WTC11 (cell line): ENCODE measurements around the gene ABTB2. TPM values are rescaled to one million over a fixed set of nuclear protein-coding genes. Genes with fewer than 3 reads are reported as not detected.

ENCODE experiments used
- ATAC-seq: fragments of 200-7000 bp; cut with Tn5 transposase; 2 replicates; pipeline ENCODE4 v1.10.0; 2021; ENCODE audit warnings: mild to moderate bottlenecking, moderate library complexity
- CTCF ChIA-PET: fragments of 300-600 bp; sonication (Branson Sonifier 250); formaldehyde crosslinking; loops from one replicate; lab custom pipeline; 2021; ENCODE audit warnings: antibody characterized with exemption; lab: Charles Lee
- POLR2A ChIA-PET: fragments of 350-600 bp; sonication (Branson Sonifier 250); formaldehyde crosslinking; loops from one replicate; lab custom pipeline; 2021; ENCODE audit warnings: antibody characterized with exemption; lab: Charles Lee
- DNase-seq: peaks from one replicate; pipeline ENCODE4 v3.0.0; 2021; ENCODE audit warnings: low spot score
- H3K27ac Mint-ChIP-seq: 2 replicates; pipeline ENCODE4 v1.8.0; 2021; ENCODE audit warnings: mixed read lengths
- H3K27me3 Mint-ChIP-seq: 2 replicates; pipeline ENCODE4 v1.8.0; 2021; ENCODE audit warnings: low read depth, mild to moderate bottlenecking, moderate library complexity, mixed read lengths
- H3K36me3 Mint-ChIP-seq: 2 replicates; pipeline ENCODE4 v1.8.0; 2021; ENCODE audit warnings: mixed read lengths
- H3K4me1 Mint-ChIP-seq: 2 replicates; pipeline ENCODE4 v1.8.0; 2022; ENCODE audit warnings: mixed read lengths
- H3K4me3 Mint-ChIP-seq: 2 replicates; pipeline ENCODE4 v1.8.0; 2021; ENCODE audit warnings: mild to moderate bottlenecking, moderate library complexity, mixed read lengths
- H3K9me3 Mint-ChIP-seq: 2 replicates; pipeline ENCODE4 v1.8.0; 2021; ENCODE audit warnings: mixed read lengths
- ATF1 ChIP-seq: sonication (generic); formaldehyde crosslinking; IDR thresholded peaks from 2 replicates; pipeline ENCODE4 v1.8.1; 2023; ENCODE audit warnings: mild to moderate bottlenecking, moderate library complexity, missing genetic modification reagents
- FOXJ3 ChIP-seq: sonication (generic); formaldehyde crosslinking; IDR thresholded peaks from 2 replicates; pipeline ENCODE4 v1.9.0; 2021; ENCODE audit warnings: missing genetic modification reagents, mild to moderate bottlenecking, borderline replicate concordance
- GRHL2 ChIP-seq: fragments of 250-450 bp; sonication (Bioruptor Pico); IDR thresholded peaks from 2 replicates; pipeline ENCODE4 v1.8.0; 2022; ENCODE audit warnings: mild to moderate bottlenecking, moderate library complexity; ENCODE audit not compliant: insufficient replicate concordance, severe bottlenecking
- JUN ChIP-seq: sonication (generic); formaldehyde crosslinking; IDR thresholded peaks from 2 replicates; pipeline ENCODE4 v1.8.0; 2023; ENCODE audit warnings: mild to moderate bottlenecking, missing genetic modification reagents
- KAT7 ChIP-seq: sonication (generic); formaldehyde crosslinking; IDR thresholded peaks from 2 replicates; pipeline ENCODE4 v1.8.1; 2023; ENCODE audit warnings: missing genetic modification reagents, mild to moderate bottlenecking, borderline replicate concordance
- NR1H2 ChIP-seq: sonication (generic); formaldehyde crosslinking; IDR thresholded peaks from 2 replicates; pipeline ENCODE4 v1.9.0; 2021; ENCODE audit warnings: mild to moderate bottlenecking, moderate library complexity, missing genetic modification reagents
- ZNF138 ChIP-seq: sonication (generic); formaldehyde crosslinking; conservative IDR thresholded peaks from 2 replicates; pipeline ENCODE4 v1.8.1; 2022; ENCODE audit warnings: mild to moderate bottlenecking, moderate library complexity, missing genetic modification reagents
- ZNF396 ChIP-seq: fragments of 250-450 bp; sonication (Bioruptor Pico); IDR thresholded peaks from 2 replicates; pipeline ENCODE4 v1.8.0; 2021; ENCODE audit warnings: mild to moderate bottlenecking, moderate library complexity, borderline replicate concordance
- ZNF671 ChIP-seq: fragments of 250-450 bp; sonication (Bioruptor Pico); IDR thresholded peaks from 2 replicates; pipeline ENCODE4 v1.8.0; 2021; ENCODE audit warnings: mild to moderate bottlenecking
- total RNA-seq: library from RNA; stranded (reverse); gene quantifications from 3 replicates; pipeline ENCODE4 v1.2.3, GENCODE V29; 2021
- TF ChIP-seq, protein P1 (sequence below): sonication (generic); formaldehyde crosslinking; IDR thresholded peaks from 2 replicates; pipeline ENCODE4 v1.8.0; 2023; ENCODE audit warnings: missing genetic modification reagents
- TF ChIP-seq, protein P2 (sequence below): sonication (generic); formaldehyde crosslinking; IDR thresholded peaks from 2 replicates; pipeline ENCODE4 v1.8.1; 2022; ENCODE audit warnings: mild to moderate bottlenecking, missing genetic modification reagents, moderate library complexity, borderline replicate concordance
- TF ChIP-seq, protein P3 (sequence below): sonication (generic); formaldehyde crosslinking; IDR thresholded peaks from 2 replicates; pipeline ENCODE4 v1.8.0; 2022; ENCODE audit warnings: mild to moderate bottlenecking, missing genetic modification reagents
- TF ChIP-seq, protein P4 (sequence below): sonication (generic); formaldehyde crosslinking; IDR thresholded peaks from 2 replicates; pipeline ENCODE4 v1.8.0; 2023; ENCODE audit warnings: mild to moderate bottlenecking, missing genetic modification reagents
- TF ChIP-seq, protein P5 (sequence below): fragments of 250-450 bp; sonication (Bioruptor Pico); IDR thresholded peaks from 2 replicates; pipeline ENCODE4 v1.9.0; 2021; ENCODE audit warnings: mild to moderate bottlenecking
- TF ChIP-seq, protein P6 (sequence below): sonication (generic); formaldehyde crosslinking; IDR thresholded peaks from 2 replicates; pipeline ENCODE4 v1.8.0; 2022; ENCODE audit warnings: mild to moderate bottlenecking, missing genetic modification reagents
- TF ChIP-seq, protein P7 (sequence below): sonication (generic); formaldehyde crosslinking; IDR thresholded peaks from 2 replicates; pipeline ENCODE4 v1.8.1; 2023; ENCODE audit warnings: mild to moderate bottlenecking, missing genetic modification reagents, moderate library complexity
- TF ChIP-seq, protein P8 (sequence below): fragments of 250-450 bp; sonication (Bioruptor Pico); conservative IDR thresholded peaks from 2 replicates; pipeline ENCODE4 v1.9.0; 2021; ENCODE audit warnings: mild to moderate bottlenecking
- TF ChIP-seq, protein P9 (sequence below): sonication (generic); formaldehyde crosslinking; IDR thresholded peaks from 2 replicates; pipeline ENCODE4 v1.8.1; 2022; ENCODE audit warnings: missing genetic modification reagents, borderline replicate concordance
- TF ChIP-seq, protein P10 (sequence below): fragments of 250-450 bp; sonication (Bioruptor Pico); IDR thresholded peaks from 2 replicates; pipeline ENCODE4 v1.9.0; 2021; ENCODE audit warnings: mild to moderate bottlenecking
- TF ChIP-seq, protein P11 (sequence below): sonication (generic); formaldehyde crosslinking; IDR thresholded peaks from 2 replicates; pipeline ENCODE4 v1.8.0; 2022; ENCODE audit warnings: mild to moderate bottlenecking, missing genetic modification reagents

ABTB2 gene
- total RNA-seq, 1 experiment from 2014 or later: 12.8 TPM

DNA sequence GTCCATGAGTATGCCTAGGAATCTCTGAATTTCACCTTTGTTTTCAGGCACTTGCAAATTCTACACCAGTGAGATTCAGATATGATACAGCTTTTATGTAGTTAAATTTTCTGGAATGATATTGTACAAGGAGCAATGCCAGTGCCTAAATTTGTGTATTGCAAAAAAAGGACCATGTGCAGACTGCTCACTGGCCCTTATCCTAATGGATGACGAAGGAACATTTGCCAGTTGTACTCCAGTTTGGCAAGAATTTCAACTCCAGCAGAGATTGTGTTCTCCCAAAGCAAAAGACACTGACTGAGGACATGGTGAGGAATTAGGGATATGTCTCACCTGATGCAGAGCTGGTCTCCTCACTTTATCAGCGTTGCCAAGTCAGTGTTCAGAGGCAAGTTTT, 243.8 kb downstream of the ABTB2 start:
- Mint-ChIP-seq H3K27ac (no peak overlapping the region), H3K9me3 (no peaks in the 10 kb centered on the region), H3K4me3 (no peak overlapping the region), H3K4me1 (no peaks in the 10 kb centered on the region), H3K36me3 (peaks cover 80% of the 10 kb centered on the region), H3K27me3 (no peaks in the 10 kb centered on the region)
- TF ChIP-seq, protein P1, sequence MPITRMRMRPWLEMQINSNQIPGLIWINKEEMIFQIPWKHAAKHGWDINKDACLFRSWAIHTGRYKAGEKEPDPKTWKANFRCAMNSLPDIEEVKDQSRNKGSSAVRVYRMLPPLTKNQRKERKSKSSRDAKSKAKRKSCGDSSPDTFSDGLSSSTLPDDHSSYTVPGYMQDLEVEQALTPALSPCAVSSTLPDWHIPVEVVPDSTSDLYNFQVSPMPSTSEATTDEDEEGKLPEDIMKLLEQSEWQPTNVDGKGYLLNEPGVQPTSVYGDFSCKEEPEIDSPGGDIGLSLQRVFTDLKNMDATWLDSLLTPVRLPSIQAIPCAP (CRISPR knock-in tag): no peak
- TF ChIP-seq, protein P2, sequence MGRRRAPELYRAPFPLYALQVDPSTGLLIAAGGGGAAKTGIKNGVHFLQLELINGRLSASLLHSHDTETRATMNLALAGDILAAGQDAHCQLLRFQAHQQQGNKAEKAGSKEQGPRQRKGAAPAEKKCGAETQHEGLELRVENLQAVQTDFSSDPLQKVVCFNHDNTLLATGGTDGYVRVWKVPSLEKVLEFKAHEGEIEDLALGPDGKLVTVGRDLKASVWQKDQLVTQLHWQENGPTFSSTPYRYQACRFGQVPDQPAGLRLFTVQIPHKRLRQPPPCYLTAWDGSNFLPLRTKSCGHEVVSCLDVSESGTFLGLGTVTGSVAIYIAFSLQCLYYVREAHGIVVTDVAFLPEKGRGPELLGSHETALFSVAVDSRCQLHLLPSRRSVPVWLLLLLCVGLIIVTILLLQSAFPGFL (CRISPR knock-in tag): no peak
- TF ChIP-seq, protein P3, sequence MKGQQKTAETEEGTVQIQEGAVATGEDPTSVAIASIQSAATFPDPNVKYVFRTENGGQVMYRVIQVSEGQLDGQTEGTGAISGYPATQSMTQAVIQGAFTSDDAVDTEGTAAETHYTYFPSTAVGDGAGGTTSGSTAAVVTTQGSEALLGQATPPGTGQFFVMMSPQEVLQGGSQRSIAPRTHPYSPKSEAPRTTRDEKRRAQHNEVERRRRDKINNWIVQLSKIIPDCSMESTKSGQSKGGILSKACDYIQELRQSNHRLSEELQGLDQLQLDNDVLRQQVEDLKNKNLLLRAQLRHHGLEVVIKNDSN (CRISPR knock-in tag): no peak
- TF ChIP-seq, protein P4, sequence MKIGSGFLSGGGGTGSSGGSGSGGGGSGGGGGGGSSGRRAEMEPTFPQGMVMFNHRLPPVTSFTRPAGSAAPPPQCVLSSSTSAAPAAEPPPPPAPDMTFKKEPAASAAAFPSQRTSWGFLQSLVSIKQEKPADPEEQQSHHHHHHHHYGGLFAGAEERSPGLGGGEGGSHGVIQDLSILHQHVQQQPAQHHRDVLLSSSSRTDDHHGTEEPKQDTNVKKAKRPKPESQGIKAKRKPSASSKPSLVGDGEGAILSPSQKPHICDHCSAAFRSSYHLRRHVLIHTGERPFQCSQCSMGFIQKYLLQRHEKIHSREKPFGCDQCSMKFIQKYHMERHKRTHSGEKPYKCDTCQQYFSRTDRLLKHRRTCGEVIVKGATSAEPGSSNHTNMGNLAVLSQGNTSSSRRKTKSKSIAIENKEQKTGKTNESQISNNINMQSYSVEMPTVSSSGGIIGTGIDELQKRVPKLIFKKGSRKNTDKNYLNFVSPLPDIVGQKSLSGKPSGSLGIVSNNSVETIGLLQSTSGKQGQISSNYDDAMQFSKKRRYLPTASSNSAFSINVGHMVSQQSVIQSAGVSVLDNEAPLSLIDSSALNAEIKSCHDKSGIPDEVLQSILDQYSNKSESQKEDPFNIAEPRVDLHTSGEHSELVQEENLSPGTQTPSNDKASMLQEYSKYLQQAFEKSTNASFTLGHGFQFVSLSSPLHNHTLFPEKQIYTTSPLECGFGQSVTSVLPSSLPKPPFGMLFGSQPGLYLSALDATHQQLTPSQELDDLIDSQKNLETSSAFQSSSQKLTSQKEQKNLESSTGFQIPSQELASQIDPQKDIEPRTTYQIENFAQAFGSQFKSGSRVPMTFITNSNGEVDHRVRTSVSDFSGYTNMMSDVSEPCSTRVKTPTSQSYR (CRISPR knock-in tag): no peak
- TF ChIP-seq ATF1 (no peak), GRHL2 (CRISPR knock-in tag) (no peak), NR1H2 (CRISPR knock-in tag) (no peak), FOXJ3 (no peak), KAT7 (CRISPR knock-in tag) (no peak), ZNF396 (CRISPR knock-in tag) (no peak), JUN (CRISPR knock-in tag) (no peak), ZNF138 (CRISPR knock-in tag) (no peak), ZNF671 (CRISPR knock-in tag) (no peak)
- TF ChIP-seq, protein P5, sequence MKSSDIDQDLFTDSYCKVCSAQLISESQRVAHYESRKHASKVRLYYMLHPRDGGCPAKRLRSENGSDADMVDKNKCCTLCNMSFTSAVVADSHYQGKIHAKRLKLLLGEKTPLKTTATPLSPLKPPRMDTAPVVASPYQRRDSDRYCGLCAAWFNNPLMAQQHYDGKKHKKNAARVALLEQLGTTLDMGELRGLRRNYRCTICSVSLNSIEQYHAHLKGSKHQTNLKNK: no peak
- TF ChIP-seq, protein P6, sequence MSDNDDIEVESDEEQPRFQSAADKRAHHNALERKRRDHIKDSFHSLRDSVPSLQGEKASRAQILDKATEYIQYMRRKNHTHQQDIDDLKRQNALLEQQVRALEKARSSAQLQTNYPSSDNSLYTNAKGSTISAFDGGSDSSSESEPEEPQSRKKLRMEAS (CRISPR knock-in tag): no peak
- TF ChIP-seq, protein P7, sequence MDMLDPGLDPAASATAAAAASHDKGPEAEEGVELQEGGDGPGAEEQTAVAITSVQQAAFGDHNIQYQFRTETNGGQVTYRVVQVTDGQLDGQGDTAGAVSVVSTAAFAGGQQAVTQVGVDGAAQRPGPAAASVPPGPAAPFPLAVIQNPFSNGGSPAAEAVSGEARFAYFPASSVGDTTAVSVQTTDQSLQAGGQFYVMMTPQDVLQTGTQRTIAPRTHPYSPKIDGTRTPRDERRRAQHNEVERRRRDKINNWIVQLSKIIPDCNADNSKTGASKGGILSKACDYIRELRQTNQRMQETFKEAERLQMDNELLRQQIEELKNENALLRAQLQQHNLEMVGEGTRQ (CRISPR knock-in tag): no peak
- TF ChIP-seq, protein P8, sequence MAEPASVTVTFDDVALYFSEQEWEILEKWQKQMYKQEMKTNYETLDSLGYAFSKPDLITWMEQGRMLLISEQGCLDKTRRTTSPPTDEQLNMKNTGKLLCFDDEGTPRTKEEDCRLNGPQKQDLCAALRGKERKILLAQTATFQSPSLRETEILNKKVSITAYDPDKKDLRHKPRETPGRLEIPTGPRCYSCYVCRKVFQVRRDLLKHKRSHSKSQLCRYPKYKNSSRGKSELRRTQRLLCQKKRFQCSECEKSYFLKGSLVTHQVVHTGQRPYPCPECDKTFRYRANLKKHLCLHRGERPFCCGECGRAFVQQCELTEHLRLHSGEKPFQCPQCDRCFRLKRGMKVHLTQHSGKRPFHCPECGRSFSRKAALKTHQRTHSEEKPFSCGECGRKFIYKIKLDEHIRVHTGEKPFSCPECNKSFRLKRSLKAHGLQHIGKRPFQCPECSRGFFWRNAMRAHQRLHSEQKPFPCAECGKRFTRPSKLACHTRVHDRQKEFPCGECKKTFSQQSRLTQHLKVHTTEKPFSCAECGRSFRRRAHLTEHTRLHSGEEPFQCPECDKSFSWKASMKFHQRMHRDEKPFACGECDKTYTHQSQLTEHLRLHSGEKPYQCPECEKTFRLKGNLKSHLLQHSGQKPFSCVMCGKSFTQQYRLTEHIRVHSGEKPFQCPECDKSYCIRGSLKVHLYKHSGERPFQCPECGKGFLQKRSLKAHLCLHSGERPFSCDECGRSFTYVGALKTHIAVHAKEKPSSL (CRISPR knock-in tag): no peak
- TF ChIP-seq, protein P9, sequence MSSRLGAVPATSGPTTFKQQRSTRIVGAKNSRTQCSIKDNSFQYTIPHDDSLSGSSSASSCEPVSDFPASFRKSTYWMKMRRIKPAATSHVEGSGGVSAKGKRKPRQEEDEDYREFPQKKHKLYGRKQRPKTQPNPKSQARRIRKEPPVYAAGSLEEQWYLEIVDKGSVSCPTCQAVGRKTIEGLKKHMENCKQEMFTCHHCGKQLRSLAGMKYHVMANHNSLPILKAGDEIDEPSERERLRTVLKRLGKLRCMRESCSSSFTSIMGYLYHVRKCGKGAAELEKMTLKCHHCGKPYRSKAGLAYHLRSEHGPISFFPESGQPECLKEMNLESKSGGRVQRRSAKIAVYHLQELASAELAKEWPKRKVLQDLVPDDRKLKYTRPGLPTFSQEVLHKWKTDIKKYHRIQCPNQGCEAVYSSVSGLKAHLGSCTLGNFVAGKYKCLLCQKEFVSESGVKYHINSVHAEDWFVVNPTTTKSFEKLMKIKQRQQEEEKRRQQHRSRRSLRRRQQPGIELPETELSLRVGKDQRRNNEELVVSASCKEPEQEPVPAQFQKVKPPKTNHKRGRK (CRISPR knock-in tag): no peak
- TF ChIP-seq, protein P10, sequence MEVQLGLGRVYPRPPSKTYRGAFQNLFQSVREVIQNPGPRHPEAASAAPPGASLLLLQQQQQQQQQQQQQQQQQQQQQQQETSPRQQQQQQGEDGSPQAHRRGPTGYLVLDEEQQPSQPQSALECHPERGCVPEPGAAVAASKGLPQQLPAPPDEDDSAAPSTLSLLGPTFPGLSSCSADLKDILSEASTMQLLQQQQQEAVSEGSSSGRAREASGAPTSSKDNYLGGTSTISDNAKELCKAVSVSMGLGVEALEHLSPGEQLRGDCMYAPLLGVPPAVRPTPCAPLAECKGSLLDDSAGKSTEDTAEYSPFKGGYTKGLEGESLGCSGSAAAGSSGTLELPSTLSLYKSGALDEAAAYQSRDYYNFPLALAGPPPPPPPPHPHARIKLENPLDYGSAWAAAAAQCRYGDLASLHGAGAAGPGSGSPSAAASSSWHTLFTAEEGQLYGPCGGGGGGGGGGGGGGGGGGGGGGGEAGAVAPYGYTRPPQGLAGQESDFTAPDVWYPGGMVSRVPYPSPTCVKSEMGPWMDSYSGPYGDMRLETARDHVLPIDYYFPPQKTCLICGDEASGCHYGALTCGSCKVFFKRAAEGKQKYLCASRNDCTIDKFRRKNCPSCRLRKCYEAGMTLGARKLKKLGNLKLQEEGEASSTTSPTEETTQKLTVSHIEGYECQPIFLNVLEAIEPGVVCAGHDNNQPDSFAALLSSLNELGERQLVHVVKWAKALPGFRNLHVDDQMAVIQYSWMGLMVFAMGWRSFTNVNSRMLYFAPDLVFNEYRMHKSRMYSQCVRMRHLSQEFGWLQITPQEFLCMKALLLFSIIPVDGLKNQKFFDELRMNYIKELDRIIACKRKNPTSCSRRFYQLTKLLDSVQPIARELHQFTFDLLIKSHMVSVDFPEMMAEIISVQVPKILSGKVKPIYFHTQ (CRISPR knock-in tag): no peak
- TF ChIP-seq, protein P11, sequence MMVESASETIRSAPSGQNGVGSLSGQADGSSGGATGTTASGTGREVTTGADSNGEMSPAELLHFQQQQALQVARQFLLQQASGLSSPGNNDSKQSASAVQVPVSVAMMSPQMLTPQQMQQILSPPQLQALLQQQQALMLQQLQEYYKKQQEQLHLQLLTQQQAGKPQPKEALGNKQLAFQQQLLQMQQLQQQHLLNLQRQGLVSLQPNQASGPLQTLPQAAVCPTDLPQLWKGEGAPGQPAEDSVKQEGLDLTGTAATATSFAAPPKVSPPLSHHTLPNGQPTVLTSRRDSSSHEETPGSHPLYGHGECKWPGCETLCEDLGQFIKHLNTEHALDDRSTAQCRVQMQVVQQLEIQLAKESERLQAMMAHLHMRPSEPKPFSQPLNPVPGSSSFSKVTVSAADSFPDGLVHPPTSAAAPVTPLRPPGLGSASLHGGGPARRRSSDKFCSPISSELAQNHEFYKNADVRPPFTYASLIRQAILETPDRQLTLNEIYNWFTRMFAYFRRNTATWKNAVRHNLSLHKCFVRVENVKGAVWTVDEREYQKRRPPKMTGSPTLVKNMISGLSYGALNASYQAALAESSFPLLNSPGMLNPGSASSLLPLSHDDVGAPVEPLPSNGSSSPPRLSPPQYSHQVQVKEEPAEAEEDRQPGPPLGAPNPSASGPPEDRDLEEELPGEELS (CRISPR knock-in tag): no peak
- CTCF ChIA-PET: no interaction called here
- POLR2A ChIA-PET: no interaction called here
- DNase-seq (no peak), ATAC-seq (no peak)
